H1 (cell line): ENCODE results near the gene FAAP100. TPM values are rescaled to one million over a fixed set of nuclear protein-coding genes. Genes with fewer than 3 reads are reported as not detected.

ENCODE experiments used
- CTCF ChIA-PET: fragments of 300-600 bp; sonication (Branson Sonifier 250); formaldehyde crosslinking; loops from one replicate; lab custom pipeline; 2021; ENCODE audit not compliant: partially characterized antibody; lab: Charles Lee
- POLR2A ChIA-PET: fragments of 300-600 bp; sonication (Branson Sonifier 250); formaldehyde crosslinking; loops from one replicate; lab custom pipeline; 2021; ENCODE audit warnings: inconsistent platforms; ENCODE audit not compliant: partially characterized antibody; lab: Charles Lee
- DNase-seq, 2 experiments: peaks; one replicate each; pipeline versions ENCODE4 v3.0.0 to v3.0.0-alpha.2; 2010 to 2022; ENCODE audit warnings: low spot score in 2 of 2, low read depth in 1 of 2, mixed read lengths in 1 of 2
- FAIRE-seq: peaks from 2 replicates; lab custom pipeline; 2011; peaks lifted over from hg19 to GRCh38; lab: Jason Lieb, UNC
- H2AFZ ChIP-seq: 2 replicates; pipeline ENCODE4 v1.8.1; 2012; ENCODE audit warnings: low read length, inconsistent platforms
- H2AK5ac ChIP-seq: 2 replicates; pipeline ENCODE4 v1.6.1; 2013; ENCODE audit warnings: low read depth, low read length
- H2BK120ac ChIP-seq: replicated peaks from 2 replicates; pipeline ENCODE3; 2013; ENCODE audit warnings: low read depth, low read length, inconsistent platforms
- H2BK12ac ChIP-seq: 2 replicates; pipeline ENCODE4 v1.6.1; 2013; ENCODE audit warnings: low read depth, low read length
- H2BK15ac ChIP-seq: 2 replicates; pipeline ENCODE4 v1.6.1; 2013; ENCODE audit warnings: low read length
- H2BK20ac ChIP-seq: 2 replicates; pipeline ENCODE4 v1.6.1; 2013; ENCODE audit warnings: low read length
- H2BK5ac ChIP-seq: 2 replicates; pipeline ENCODE4 v1.6.1; 2013; ENCODE audit warnings: low read depth, low read length
- H3K14ac ChIP-seq: 2 replicates; pipeline ENCODE4 v1.6.1; 2013; ENCODE audit warnings: inconsistent platforms; ENCODE audit not compliant: insufficient read length
- H3K18ac ChIP-seq: 2 replicates; pipeline ENCODE4 v1.6.1; 2013; ENCODE audit warnings: low read length; ENCODE audit errors: extremely low read depth
- H3K23ac ChIP-seq: 2 replicates; pipeline ENCODE4 v1.6.1; 2013; ENCODE audit warnings: inconsistent platforms; ENCODE audit not compliant: insufficient read length
- H3K23me2 ChIP-seq: 2 replicates; pipeline ENCODE4 v1.6.1; 2013; ENCODE audit warnings: low read depth, low read length
- H3K27ac ChIP-seq: 2 replicates; pipeline ENCODE4 v1.6.1; 2011; ENCODE audit warnings: low read depth, low read length, inconsistent platforms
- H3K27me3 ChIP-seq, 4 experiments: replicated peaks in 1 of 4; 1 replicate in 1 of 4; 2 replicates in 3 of 4; pipeline versions ENCODE4 v1.6.1 to v1.8.1; 2011 to 2013; ENCODE audit warnings: low read length in 3 of 4, mild to moderate bottlenecking in 3 of 4, inconsistent platforms in 2 of 4, mixed read lengths in 2 of 4, moderate library complexity in 1 of 4; ENCODE audit not compliant: control insufficient read depth in 3 of 4, insufficient read depth in 3 of 4; ENCODE audit errors: extremely low read depth in 1 of 4
- H3K36me3 ChIP-seq, 4 experiments: 2 replicates each; pipeline versions ENCODE4 v1.6.1 to v1.8.1; 2011 to 2013; ENCODE audit warnings: mild to moderate bottlenecking in 4 of 4, low read length in 3 of 4, moderate library complexity in 2 of 4, control low read depth in 1 of 4, inconsistent platforms in 1 of 4; ENCODE audit not compliant: insufficient read depth in 4 of 4, control insufficient read depth in 2 of 4
- H3K4ac ChIP-seq: replicated peaks from 2 replicates; pipeline ENCODE3; 2013; ENCODE audit warnings: low read length, low read depth, mixed read lengths, inconsistent platforms; ENCODE audit not compliant: insufficient read length
- H3K4me1 ChIP-seq, 4 experiments: replicated peaks in 1 of 4; 1 replicate in 1 of 4; 2 replicates in 3 of 4; pipeline versions ENCODE4 v1.6.1 to v1.8.1; 2011 to 2013; ENCODE audit warnings: low read length in 3 of 4, inconsistent platforms in 2 of 4, mixed read lengths in 1 of 4; ENCODE audit not compliant: insufficient read depth in 4 of 4, control insufficient read depth in 3 of 4
- H3K4me2 ChIP-seq, 2 experiments: 2 replicates each; pipeline versions ENCODE4 v1.6.1 to v1.8.1; 2011 to 2013; ENCODE audit warnings: low read depth in 2 of 2, low read length in 2 of 2, control low read depth in 1 of 2, inconsistent platforms in 1 of 2, mild to moderate bottlenecking in 1 of 2; ENCODE audit not compliant: insufficient read depth in 1 of 2
- H3K4me3 ChIP-seq, 4 experiments: fragments of 200-600, 300-600 bp in 1 of 4; sonication (generic), shearing (Covaris generic), sonication (Bioruptor Twin) in 1 of 4; 2 replicates each; pipeline versions ENCODE4 v1.5.1 to v1.8.1; 2011 to 2016; ENCODE audit warnings: low read length in 4 of 4, low read depth in 3 of 4, control low read depth in 2 of 4, inconsistent platforms in 2 of 4, mild to moderate bottlenecking in 2 of 4, mixed read lengths in 1 of 4, moderate library complexity in 1 of 4; ENCODE audit not compliant: insufficient read depth in 2 of 4; ENCODE audit errors: extremely low read depth in 1 of 4
- H3K56ac ChIP-seq: replicated peaks from 2 replicates; pipeline ENCODE3; 2013; ENCODE audit warnings: low read depth, mild to moderate bottlenecking, mixed read lengths, low read length, inconsistent platforms; ENCODE audit not compliant: insufficient read length
- H3K79me1 ChIP-seq: 2 replicates; pipeline ENCODE4 v1.6.1; 2013; ENCODE audit warnings: low read depth, low read length, control low read depth
- H3K79me2 ChIP-seq, 2 experiments: 2 replicates each; pipeline versions ENCODE4 v1.6.1 to v1.8.1; 2012 to 2013; ENCODE audit warnings: low read length in 2 of 2, mild to moderate bottlenecking in 2 of 2, inconsistent platforms in 1 of 2; ENCODE audit not compliant: insufficient read depth in 2 of 2, control insufficient read depth in 1 of 2
- H3K9ac ChIP-seq, 4 experiments: replicated peaks in 1 of 4; 1 replicate in 1 of 4; 2 replicates in 3 of 4; pipeline versions ENCODE4 v1.6.1 to v1.8.1; 2011 to 2013; ENCODE audit warnings: low read depth in 3 of 4, low read length in 3 of 4, control low read depth in 2 of 4, mild to moderate bottlenecking in 2 of 4, moderate library complexity in 2 of 4, inconsistent platforms in 1 of 4; ENCODE audit errors: extremely low read depth in 1 of 4
- H3K9me3 ChIP-seq, 2 experiments: 2 replicates each; pipeline versions ENCODE4 v1.6.1 to v1.8.1; 2012 to 2013; ENCODE audit warnings: mild to moderate bottlenecking in 2 of 2, moderate library complexity in 2 of 2, control low read depth in 1 of 2, inconsistent platforms in 1 of 2, low read depth in 1 of 2, low read length in 1 of 2, mixed read lengths in 1 of 2; ENCODE audit not compliant: insufficient read depth in 2 of 2
- H4K20me1 ChIP-seq, 2 experiments: replicated peaks in 1 of 2; 2 replicates each; pipeline versions ENCODE3 to v1.8.1; 2011 to 2013; ENCODE audit warnings: inconsistent platforms in 2 of 2, low read length in 2 of 2, mild to moderate bottlenecking in 1 of 2; ENCODE audit not compliant: insufficient read depth in 2 of 2, control insufficient read depth in 1 of 2
- H4K5ac ChIP-seq: 2 replicates; pipeline ENCODE4 v1.6.1; 2013; ENCODE audit warnings: low read length, low read depth, mixed read lengths, inconsistent platforms; ENCODE audit not compliant: insufficient read length
- H4K8ac ChIP-seq: 2 replicates; pipeline ENCODE4 v1.8.0; 2013; ENCODE audit warnings: mild to moderate bottlenecking, moderate library complexity, low read length, inconsistent platforms; ENCODE audit not compliant: insufficient read depth; ENCODE audit errors: extremely low read depth
- H4K91ac ChIP-seq: replicated peaks from 2 replicates; pipeline ENCODE3; 2013; ENCODE audit warnings: low read length, mixed read lengths, inconsistent platforms; ENCODE audit not compliant: insufficient read length
- CBX5 ChIP-seq: fragments of 300-800, 300-1000 bp; sonication (generic); IDR thresholded peaks from 2 replicates; pipeline ENCODE4 v1.7.1; 2016; ENCODE audit warnings: antibody characterized with exemption, low read length, low read depth
- FOSL1 ChIP-seq: IDR thresholded peaks from 2 replicates; pipeline ENCODE4 v1.6.1; 2011; ENCODE audit warnings: mild to moderate bottlenecking, low read depth, low read length, moderate library complexity; ENCODE audit not compliant: insufficient read depth
- TAF1 ChIP-seq: IDR thresholded peaks from 2 replicates; pipeline ENCODE4 v1.6.1; 2011; ENCODE audit warnings: mild to moderate bottlenecking, low read depth, low read length
- WGBS, 2 experiments: shearing (Covaris generic) in 1 of 2; methylation state at CpG; one replicate each; pipeline versions ENCODE4 v1.1.6 to v1.1.7; 2013 to 2015; ENCODE audit warnings: low lambda C conversion rate in 2 of 2, mixed read lengths in 2 of 2, inconsistent platforms in 1 of 2, low coverage in 1 of 2, missing lambda C conversion rate in 1 of 2; ENCODE audit not compliant: insufficient replicate concordance in 2 of 2, insufficient coverage in 1 of 2, insufficient read length in 1 of 2; ENCODE audit errors: extremely low coverage in 1 of 2, missing lambda C conversion rate in 1 of 2; 5-methylcytosine and 5-hydroxymethylcytosine counted together
- polyA plus RNA-seq, 7 experiments: library from polyadenylated mRNA; depleted of rRNA in 3 of 7; stranded (reverse) in 5 of 7; unstranded in 2 of 7; fragments of >200 nt in 5 of 7; fragments of 200-250 nt in 2 of 7; gene quantifications; 1 replicate in 5 of 7; 2 replicates in 1 of 7; 4 replicates in 1 of 7; pipeline versions ENCODE4 v1.2.1 to v1.2.3, GENCODE V29; 2011 to 2013; ENCODE audit warnings: missing spikeins in 2 of 7, mixed read lengths in 2 of 7
- total RNA-seq: library from RNA; stranded (reverse); fragmentation: NEBNext Ultra II Directional; extraction: Animal tissue kit (Norgen Biotek cat#: 25700); gene quantifications from 2 replicates; pipeline ENCODE4 v1.2.1, GENCODE V29; 2021

The FAAP100 gene
- total and polyA plus RNA-seq, 2 of the 8 experiments (the other 6 are each of a cell fraction or from before 2014, with no cell fraction given), result 23.2 to 41.8 TPM

DNA sequence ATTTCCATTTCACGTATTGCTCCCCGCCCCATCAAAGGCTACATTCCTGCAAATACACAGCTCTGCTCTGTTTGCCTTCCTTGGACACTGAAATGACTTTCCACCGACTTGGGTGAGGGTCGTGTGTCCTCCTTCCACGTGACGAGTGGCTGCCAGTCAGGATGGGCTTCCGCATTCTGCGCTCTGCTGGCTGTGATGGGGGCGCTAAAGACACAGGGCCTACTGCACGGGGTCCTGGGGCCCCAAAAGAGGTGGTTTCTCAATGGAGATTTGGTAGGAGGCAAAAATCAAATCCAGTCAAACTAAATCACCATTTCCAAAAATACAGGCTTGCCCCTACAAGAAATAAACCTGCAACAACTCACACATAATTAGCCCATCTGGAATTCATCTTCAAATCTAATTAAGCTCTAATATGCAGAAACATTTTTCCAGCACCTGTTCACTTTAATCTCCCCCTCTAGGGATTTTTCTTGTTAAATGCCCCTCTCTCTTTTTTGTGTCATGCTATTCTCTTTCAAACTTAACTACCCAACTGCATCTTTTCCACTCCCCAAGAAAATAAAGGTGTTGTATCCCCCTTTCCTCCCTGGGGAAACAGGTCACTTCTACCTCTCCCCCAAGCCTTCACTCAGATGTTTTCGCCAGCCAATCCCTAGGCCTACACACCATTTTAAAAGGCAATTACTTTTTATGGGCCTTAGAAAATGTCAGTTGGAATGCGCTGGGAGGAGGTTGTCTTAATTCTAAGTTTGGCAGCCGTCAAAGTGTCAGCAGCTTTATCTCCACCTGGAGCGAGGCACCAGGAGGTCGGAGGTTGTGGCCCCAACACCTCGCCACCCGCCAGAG is 21.9 kb upstream of the FAAP100 start:
- Histone ChIP-seq H3K9ac (peak overlapping the region in 1 of 4 experiments; percentile 45; a peak in 3 of 7 replicates), H2BK5ac (no peak overlapping the region), H2BK15ac (no peak overlapping the region), H4K8ac (no peak overlapping the region), H3K4me3 (no peak overlapping the region), H2BK120ac (no peak overlapping the region), H3K23me2 (no peaks in the 10 kb centered on the region), H3K18ac (no peak overlapping the region), H3K36me3 (peaks cover 16 to 31% (median 22%) of the 10 kb centered on the region in 4 experiments), H4K5ac (no peak overlapping the region), H3K9me3 (no peaks in the 10 kb centered on the region), H2BK12ac (no peak overlapping the region), H3K23ac (no peak overlapping the region), H3K79me1 (peaks cover 6% of the 10 kb centered on the region), H3K79me2 (0 out of 4 replicates have a peak, but pooled peaks cover 0 to 2% of the 10 kb centered on the region in 2 experiments), H4K20me1 (peaks cover 11 to 12% of the 10 kb centered on the region in 2 experiments), H3K56ac (no peak overlapping the region), H3K14ac (no peak overlapping the region), H2AK5ac (no peak overlapping the region), H4K91ac (no peak overlapping the region), H3K4ac (no peak overlapping the region)
- POLR2A ChIA-PET, result no interaction called here
- 89% methylated on average over 17 of the region's 17 CpGs; no CpG with 5 or more reads in 1 of the 2 experiments for WGBS, 2 experiments
- CTCF ChIA-PET, result interaction anchor here (1.3 to 1.4 kb wide), 2 partner anchors 8 to 27 kb away, joined by 3 to 4 read pairs; no protein-coding TSS in a partner anchor
- no peak for DNase-seq
- no peak for TF ChIP-seq TAF1
- no peak for TF ChIP-seq CBX5
- TF ChIP-seq FOSL1, result no peak
- TF ChIP-seq, all 59 proteins: peak for 0
- no peaks in the 10 kb centered on the region for H3K27me3 ChIP-seq
- H3K4me1 ChIP-seq, result no peaks in the 10 kb centered on the region
- no peak overlapping the region for H2AFZ ChIP-seq
- no peak overlapping the region for H3K4me2 ChIP-seq
- FAIRE-seq, result no peak
- H2BK20ac ChIP-seq, result no peak overlapping the region
- no peak overlapping the region for H3K27ac ChIP-seq
